ENCODE results near the gene DHH.
"Not testable (repeated sequence)": the region's sequence is repeated elsewhere in the genome, so short reads cannot be mapped to it uniquely, and the experiment has no call there.

The DHH gene

DNA sequence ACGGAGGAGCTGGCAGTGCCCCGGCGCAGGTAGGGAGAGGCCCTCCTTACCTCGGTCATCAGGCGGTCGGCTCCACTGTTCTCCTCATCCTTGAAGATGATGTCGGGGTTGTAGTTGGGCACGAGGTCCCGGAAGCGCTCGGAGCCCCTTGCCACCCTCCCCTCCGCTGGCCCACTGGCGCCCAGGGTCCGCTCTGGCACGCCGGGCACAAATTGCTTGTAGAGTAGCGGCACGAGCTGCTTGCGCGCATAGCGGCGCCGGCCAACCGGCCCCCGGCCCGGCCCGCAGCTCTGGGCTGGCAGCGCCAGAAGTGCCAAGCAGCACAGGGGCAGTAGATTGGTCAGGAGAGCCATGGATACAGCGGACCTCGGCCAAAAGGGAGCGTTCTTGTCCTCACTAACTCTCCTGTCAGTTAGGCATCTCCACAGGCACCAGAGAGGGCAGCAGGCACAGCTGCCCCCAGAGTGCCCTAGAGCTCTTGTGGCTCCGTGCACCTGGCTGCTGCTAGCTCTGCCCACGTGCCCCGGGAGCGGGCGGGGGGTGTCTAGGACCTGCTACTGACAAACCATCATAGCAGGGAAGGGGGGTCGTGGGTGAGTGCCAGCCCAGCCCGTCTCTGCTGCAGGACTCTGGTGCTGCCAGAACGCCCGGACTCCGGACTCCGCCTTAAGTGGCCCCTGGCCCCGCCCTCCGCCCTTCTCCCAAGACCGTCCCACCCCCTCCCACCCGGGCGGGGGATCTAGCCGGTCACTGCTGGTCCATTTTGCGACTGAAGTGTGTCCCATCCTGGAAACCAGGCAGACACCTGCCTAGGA is at the start of gene DHH:
Gene DHH, minus strand, starts transcription at position 642 of the 815 bp plus-strand sequence. Its CDS starts 289 bp downstream, at position 353.
- DNase-seq (ENCODE audit: low read depth in 2 of 3, low spot score in 1 of 3) = no peak

DNA sequence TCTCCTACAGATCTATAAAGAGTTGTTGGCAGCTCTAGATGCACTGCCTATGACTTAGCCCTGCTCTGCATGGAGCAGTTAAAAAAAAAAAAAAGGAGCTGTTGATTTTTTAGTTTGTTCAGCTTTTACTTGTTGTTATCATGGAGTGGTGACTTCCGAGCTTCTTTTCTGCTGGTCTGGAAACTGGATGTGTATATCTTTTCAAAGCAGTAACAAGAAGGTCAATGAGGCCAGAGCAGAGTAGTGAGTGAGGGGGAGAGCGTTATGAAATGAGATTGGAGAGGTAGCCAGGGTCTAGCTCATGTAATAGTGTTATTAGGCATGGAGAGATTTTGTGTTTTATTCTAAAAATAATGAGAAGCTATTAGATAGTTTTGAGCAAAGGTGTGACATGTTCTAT is 49.8 kb upstream of the DHH start:
- DNase-seq (ENCODE audit: low read depth in 2 of 3, low spot score in 1 of 3) = no peak

DNA sequence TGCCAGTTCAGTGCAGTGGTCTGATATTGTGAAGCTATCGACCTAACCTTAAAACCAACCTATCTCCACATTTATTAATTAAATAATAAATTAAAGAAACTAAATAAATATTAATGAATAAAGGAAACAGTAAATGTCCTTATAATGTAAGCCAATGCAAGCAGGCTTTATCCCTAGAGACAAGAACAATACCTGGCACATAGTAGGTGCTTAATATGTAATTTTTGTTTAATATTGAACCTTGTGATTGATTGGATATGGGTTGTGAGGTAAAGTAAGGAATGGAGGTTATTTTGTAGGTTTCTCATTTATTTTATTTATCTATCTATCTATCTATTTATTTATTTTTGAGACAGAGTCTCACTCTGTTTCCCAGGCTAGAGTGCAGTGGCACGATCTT is 44.4 kb upstream of the DHH start:
- no peak for DNase-seq (ENCODE audit: low read depth in 2 of 3, low spot score in 1 of 3)

DNA sequence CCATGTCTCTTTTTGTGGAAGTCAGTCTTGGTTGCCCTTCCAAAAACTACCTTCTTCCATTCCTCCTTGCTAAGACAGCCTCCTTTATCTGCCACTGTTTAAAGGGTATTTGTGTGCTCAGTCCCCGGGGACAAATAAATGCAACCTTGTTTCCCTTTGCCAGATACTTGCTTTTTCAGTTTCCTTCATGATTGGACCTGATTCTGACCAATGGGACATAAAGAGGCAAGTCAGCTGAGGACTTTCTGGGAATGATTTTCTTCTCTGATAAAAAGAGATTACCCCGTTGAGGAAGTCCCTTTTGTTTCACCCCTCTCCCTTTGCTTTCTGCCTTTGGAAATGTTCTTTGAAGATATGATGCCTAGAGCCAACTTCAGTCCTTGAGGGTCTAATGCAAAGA is 44.0 kb upstream of the DHH start:
- no peak for DNase-seq (ENCODE audit: low read depth in 2 of 3, low spot score in 1 of 3)

DNA sequence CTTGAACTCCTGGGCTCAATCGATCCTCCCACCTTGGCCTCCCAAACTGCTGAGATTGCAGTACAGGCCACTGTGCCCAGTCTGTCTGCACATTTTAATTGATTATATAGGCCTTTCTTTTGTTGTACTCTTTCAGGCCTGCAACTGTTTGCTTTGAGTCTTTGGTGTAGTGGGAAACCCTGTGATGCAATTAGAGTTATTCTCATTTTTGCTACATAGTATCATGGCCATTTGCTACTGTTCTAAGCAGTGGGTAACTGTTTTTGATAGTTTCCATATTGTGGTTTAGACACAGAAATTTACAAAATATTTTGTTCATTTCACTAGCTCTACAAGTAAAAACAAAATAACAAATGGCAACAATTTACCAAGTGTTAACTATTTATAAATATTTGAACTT is 42.9 kb upstream of the DHH start:
- DNase-seq (ENCODE audit: low read depth in 2 of 3, low spot score in 1 of 3) = no peak

DNA sequence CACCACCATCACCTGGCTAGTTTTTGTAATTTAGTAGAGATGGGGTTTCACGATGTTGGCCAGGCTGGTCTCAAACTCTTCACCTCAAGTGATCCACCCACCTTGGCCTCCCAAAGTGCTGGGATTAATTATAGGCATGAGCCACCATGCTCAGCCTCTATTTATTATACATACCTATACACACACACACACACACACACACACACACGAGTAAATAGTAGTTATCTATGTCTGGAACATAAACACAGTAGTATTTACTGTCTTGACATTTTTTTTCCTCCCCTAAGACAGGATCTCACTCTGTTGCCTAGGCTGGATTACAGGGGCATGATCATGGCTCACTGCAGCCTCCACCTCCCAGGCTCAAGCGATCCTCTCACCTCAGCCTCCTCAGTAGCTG is 42.4 kb upstream of the DHH start:
- not testable (repeated sequence) for DNase-seq (ENCODE audit: low read depth in 2 of 3, low spot score in 1 of 3)

DNA sequence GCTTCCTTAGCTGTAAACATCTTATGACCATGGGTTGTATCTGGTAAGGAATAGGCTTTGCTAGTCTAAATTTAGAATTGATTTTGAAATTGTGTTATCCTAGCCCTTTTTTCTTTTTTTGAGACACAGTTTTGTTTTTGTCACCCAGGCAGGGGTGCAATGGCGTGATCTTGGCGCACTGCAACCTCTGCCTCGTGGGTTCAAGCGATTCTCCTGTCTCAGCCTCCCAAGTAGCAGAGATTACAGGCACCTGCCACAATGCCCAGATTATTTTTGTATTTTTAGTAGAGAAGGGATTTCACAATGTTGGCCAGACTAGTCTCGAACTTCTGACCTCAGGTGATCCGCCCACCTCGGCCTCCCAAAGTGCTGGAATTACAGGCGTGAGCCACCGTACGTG is 39.0 kb upstream of the DHH start:
- DNase-seq (ENCODE audit: low read depth in 2 of 3, low spot score in 1 of 3) = no peak

DNA sequence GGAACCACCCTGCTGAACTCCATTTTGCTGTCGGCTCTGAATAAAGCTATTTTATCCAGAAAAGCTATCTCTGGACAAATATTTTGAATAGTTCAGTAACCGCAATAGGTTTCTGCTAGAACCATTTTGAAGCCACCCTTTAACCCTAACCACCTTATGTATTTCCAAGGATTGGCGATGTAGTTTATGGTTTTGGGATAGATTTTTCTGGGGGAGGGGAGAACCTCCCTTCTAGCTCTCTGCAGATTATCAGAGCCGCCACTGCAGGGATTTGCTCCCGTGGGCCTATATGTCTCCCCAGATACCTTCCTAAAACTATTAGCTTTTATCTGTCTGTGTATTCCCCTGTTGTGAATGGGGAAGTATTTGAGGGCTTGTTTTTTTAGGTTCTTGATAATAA is 38.4 kb upstream of the DHH start:
- DNase-seq (ENCODE audit: low read depth in 2 of 3, low spot score in 1 of 3) = no peak

DNA sequence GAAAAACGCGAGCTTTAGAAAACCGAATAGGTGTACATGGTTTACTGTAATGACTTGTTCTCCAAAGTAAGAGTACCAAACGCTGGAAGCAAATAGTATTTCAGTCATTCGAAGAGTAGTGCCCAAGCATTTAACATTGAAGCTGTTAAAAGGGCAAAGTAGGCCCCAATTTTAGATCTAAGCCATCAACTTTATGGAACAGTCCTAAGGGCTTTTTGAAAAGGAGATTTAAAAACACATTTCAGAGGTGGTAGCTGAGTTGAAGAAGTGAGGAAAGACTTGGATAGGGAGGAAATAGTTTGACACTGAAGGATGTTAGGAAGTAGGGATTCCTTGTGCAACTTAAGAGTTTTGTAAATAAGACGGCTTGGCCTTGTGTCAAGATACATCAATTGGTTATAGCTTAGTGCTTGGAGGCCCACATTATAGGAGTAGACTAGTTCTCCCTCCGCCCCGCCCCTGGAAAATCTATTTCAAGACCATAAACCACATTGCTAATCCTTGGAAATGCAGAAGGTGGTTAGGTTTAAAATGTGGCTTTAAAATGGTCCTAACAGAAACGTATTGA is 37.4 kb upstream of the DHH start:
- no peak for DNase-seq (ENCODE audit: low read depth in 2 of 3, low spot score in 1 of 3)

DNA sequence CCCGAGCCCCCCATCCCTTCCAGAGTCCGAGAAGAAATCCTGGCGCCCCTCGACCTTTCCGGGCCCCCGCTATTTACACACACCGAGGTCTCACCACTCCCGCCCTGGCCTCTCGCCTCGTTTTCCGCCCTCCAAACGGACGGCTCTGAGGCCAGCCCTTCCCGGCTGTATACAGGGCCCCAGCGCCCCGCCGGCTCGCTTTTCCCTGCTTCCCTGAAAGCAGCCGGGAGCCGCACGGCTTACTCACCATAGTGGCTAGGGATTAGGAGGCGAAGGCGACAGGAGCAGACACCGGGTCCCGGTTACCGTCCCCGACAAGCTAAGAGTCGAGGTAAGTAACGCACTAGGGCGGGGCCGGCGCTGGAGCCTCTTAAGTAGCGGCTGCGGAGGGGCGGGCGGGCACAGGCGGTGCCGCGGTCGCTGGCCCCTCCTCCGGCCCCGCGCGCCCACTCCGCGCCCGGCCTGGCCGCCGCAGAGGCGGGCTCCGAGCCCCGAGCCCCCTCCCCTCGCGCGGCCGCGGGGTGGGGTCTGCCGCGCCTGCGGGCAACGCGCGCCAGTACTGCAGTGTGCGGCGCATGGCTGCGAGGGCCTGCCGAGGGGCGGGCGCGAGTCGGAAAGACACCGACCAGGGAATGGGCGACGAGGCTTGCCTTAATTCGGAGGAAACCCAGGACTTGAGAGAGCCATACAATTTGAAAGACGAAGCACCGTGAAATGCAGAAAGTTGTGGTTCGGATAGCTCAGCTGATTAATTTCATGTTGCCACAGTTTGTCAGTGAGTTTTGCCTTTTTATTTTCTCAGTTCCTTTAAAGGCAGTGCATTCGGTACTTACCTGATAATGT is 36.7 kb upstream of the DHH start, which contains the start of gene TUBA1B:
Gene TUBA1B, minus strand, starts transcription at position 345 of the 843 bp plus-strand sequence. Its CDS starts 95 bp downstream, at position 250.
- DNase-seq (ENCODE audit: low read depth in 2 of 3, low spot score in 1 of 3) = peak; percentile 87 to 89 (median 88)

DNA sequence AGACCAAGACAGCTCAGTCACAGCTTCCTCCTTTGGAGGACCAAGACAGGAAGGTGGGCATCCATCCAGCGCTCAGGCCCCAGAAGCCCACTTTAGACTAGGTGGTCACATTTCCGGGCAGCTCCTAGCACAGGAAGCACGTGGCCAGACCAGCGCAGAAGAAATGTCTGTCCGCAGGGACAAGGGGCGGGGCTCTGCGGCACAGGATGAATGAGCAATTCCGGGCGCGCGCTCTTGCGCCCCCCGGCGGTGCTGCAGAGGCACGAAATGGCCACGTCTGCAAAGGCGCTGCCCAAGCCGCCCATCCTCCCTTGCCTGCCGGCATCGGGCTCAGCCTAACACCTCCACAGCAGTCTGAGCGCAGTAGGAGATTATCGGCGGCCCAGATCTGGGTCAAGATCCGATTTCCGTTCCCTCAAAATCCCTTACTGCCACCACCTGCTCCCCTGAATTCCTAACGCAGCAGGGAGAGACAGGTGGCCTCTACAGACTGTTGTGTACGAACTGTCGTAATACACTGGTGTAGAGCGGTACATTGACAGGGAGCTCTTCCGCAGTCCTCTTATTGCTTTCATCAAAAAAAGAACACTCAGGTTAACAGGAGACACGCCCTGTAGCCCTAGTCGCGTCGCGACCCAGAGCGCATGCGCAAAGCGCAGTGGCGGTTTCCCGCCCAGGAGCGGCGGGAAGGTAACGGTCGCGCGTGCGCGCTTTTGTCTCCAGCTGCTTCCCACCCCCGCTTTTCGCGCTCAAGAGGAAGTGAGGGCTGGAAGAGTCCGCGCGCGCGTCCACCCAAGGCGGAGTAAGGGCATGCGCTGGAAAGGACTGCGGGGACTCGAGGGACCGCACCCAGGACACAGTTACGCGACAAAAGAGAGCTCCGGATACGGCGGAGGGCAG is 35.8 kb upstream of the DHH start:
- DNase-seq (ENCODE audit: low read depth in 2 of 3, low spot score in 1 of 3) = peak; percentile 87 to 90 (median 90)

DNA sequence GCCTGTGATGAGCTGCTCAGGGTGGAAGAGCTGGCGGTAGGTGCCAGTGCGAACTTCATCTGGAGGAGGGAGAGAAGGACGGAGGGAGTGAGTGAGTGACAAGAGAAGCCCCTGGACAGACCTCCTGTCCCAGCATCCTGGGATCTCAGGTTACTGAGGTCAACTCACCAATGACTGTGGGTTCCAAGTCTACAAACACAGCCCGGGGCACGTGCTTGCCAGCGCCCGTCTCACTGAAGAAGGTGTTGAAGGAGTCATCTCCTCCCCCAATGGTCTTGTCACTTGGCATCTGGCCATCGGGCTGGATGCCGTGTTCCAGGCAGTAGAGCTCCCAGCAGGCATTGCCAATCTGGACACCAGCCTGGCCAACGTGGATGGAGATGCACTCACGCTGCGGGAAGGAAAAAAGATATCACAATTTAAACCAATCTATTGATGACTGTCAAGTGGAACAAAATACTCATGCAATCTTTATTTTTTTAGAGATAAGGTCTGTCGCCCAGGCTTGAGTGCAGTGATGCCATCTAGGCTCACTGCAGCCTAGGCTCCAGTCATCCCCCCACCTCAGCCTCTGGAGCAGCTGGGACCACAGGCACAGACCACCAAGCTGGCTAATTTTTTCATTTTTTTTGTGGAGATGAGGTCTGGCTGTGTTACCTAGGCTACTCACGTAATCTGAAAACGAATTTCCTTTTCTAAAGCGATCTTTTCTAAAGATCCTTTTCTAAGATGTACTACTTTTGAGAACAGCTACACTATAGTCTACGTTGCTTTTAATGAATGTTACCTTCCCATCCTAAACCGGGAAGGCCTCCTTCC is 34.9 kb upstream of the DHH start:
- no peak for DNase-seq (ENCODE audit: low read depth in 2 of 3, low spot score in 1 of 3)

DNA sequence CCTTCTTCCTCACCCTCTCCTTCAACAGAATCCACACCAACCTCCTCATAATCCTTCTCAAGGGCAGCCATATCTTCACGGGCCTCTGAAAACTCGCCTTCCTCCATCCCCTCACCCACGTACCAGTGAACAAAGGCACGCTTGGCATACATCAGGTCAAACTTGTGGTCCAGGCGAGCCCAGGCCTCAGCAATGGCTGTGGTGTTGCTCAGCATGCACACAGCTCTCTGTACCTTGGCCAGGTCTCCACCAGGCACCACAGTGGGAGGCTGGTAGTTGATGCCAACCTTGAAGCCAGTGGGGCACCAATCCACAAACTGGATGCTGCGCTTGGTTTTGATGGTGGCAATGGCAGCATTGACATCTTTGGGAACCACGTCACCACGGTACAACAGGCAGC is 33.4 kb upstream of the DHH start:
- DNase-seq (ENCODE audit: low read depth in 2 of 3, low spot score in 1 of 3) = not testable (repeated sequence)

DNA sequence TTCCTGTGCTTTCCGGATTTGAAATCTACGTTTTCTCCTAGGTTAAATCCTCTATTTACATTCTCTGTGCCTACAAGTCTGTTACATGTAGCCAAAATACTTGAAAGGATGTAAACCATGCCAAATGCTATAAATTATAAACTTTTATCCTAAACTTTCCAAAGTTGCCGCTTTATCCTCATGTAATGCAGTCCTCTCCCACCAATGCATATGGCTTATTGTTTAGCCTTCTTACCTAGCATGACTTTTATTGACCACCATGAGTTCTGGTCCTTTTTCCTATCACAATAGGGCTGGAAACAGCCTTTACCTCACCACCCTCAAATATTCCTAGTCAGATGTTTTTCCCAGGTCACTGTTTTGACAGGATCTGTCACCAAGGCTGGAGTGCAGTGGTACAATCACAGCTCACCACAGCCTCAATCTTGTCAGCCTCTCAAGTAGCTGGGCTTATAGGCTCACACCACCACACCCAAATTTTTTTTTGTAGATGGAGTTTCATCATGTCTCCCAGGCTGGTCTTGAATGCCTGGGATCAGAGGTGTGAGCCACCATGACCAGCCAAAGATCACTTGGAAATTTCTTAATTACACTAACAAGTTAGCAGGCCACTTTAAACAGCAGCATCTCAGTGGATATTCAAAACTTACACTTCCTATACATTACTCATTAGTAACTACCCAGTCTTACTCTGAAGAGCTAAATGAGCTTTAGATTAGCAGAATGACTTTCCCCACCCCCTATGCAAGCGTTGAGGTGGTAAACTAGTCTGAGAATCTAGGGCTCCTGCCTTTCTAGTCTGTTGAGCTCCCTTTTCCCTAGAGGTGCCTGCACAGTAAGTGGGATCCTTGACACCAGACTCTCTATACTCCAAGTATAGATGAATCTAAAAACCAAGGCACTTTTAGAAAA is 32.5 kb upstream of the DHH start:
- no peak for DNase-seq (ENCODE audit: low read depth in 2 of 3, low spot score in 1 of 3)

DNA sequence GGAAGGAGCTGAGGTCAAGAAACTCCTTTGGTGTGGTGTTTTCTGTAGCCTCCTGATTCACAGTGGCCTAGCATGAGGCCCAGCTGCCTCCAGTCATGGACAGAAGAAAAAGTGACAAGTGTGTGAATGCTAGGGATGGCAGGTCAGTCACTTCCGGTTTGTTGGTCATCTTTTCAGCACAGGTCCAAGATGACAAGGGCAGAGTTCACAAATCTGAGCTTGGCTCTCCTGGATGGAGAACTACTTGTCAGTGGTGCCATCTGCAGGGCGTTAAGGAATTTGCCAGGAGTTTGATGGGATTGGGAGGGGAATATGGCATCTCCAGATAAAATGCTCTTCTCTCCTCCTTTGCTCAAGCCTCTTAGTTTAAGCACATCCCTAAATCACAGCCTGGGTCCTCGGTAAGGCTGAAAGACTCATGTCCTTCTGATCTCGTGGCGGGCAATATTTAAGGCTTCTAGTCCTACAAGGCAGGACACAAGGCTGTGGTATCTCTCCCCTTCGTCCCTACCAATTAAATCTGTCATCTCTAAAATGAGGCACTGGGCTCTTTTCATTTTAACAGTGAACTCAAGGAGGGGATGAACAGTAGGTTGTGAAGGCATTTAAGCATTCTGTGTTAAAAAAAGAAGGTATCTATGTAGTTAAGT is 26.6 kb upstream of the DHH start:
- no peak for DNase-seq (ENCODE audit: low read depth in 2 of 3, low spot score in 1 of 3)

DNA sequence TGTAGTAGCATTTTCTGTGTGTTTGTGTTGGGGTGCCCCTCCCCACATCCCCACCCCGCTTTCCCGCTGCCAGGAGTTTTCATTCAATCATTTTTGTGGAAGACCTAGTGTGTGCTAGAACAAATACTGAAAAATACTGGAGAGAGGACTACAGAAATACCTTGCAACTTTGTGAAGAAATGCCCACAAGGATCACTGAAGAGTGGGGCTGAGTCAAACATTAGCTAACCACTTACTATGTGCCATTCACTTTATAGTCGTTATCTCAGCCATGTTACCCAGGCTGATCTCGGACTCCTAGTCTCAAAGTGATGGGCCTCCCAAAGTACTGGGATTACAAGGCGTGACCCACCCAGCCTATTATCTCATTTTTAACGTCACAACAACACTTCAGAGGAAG is 16.6 kb upstream of the DHH start:
- DNase-seq (ENCODE audit: low read depth in 2 of 3, low spot score in 1 of 3) = no peak

DNA sequence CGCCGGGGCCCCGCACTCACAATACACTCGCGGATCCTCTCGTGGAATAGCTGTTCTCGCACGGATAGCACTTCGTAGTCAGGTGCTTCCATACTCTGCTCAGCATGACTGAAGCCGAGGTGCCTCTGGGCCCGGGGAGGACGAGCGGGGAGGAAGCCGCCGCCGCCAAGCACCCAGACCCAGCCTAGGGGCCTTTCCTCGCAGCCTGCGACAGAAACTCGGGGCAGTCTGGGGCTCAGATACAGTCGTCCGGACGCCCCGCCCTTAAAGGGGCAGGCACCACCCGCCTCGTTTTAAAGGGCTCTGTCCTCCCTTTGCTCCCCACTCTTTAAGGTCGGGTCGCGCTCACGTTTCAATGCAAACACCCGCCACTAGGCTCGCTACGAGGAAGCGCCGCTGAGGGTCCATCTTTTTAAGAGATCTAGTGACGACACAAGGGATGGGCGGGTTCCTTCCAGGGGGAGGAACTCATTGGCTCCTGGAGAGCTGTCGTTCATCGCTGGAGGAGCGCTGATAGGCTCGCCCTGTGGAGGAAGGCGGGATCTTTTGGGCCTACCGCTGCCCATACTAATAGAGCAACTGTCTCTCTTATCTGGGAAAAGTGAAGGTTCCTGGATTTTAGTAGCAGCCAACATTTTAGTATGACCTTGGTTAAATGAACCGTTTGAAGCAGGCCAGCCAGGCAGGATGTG is 16.0 kb upstream of the DHH start, which contains the start of gene LMBR1L:
Gene LMBR1L, minus strand, starts transcription at position 384 of the 692 bp plus-strand sequence. Its CDS starts 292 bp downstream, at position 92.
- peak; percentile 88 to 94 (median 93) for DNase-seq (ENCODE audit: low read depth in 2 of 3, low spot score in 1 of 3)

All from stimulated activated CD4-positive, alpha-beta T cell treated with anti-CD3 and anti-CD28 coated beads, Interleukin-12 subunit alpha, Interleukin-12 subunit beta, amount 100 ng/mL, for 48 hours (primary cell).